ENCODE results near the gene TMEM221.

- TF ChIP-seq CTCF (IDR thresholded peaks at IDR 0.05) (no peak), POLR2A (IDR thresholded peaks at IDR 0.05) (no peak)
Observed at GRCh38 chr19:17487284-17488121, 39.0 kb upstream of the TMEM221 start.
